Measurements from ENCODE around the gene UCK2. TPM values are rescaled to one million over a fixed set of nuclear protein-coding genes. Genes with fewer than 3 reads are reported as not detected.

Gene UCK2
- total and polyA plus RNA-seq, 2 of the 8 experiments (the other 6 are each of a cell fraction or from before 2014, with no cell fraction given) = 103 to 109 TPM

GRCh38 chr1:165905853-165906252 lies 78.4 kb downstream of the UCK2 start (continued):
- TF ChIP-seq CHD7 (IDR thresholded peaks at IDR 0.05; ENCODE audit: insufficient replicate concordance, low read length) = no peak
- no peak for TF ChIP-seq RNF2 (IDR thresholded peaks at IDR 0.05; ENCODE audit: borderline replicate concordance, low read depth, low read length, missing control alignments, poor library complexity, severe bottlenecking)
- TF ChIP-seq EP300 (IDR thresholded peaks at IDR 0.05; ENCODE audit: borderline replicate concordance in 1 of 2, low read depth in 2 of 2, low read length in 2 of 2) = no peak
- no peak for TF ChIP-seq KDM4A (IDR thresholded peaks at IDR 0.05; ENCODE audit: low read depth, low read length, severe bottlenecking)
- no peak for TF ChIP-seq FOSL1 (IDR thresholded peaks at IDR 0.05; ENCODE audit: insufficient read depth, low read depth, low read length)
- TF ChIP-seq BRCA1 (IDR thresholded peaks at IDR 0.05; ENCODE audit: low read depth, low read length) = no peak
- no peak for TF ChIP-seq SP2 (IDR thresholded peaks at IDR 0.05; ENCODE audit: low read length)
- TF ChIP-seq TEAD4 (IDR thresholded peaks at IDR 0.05; ENCODE audit: low read depth, low read length) = no peak
- no peak for TF ChIP-seq BCL11A (IDR thresholded peaks at IDR 0.05; ENCODE audit: low read depth in 2 of 2, low read length in 2 of 2)
- TF ChIP-seq E2F6 (IDR thresholded peaks at IDR 0.05) = no peak
- no peak for TF ChIP-seq JUND (IDR thresholded peaks at IDR 0.05; ENCODE audit: low read length)

All from H1 (cell line).